HCT116 (cell line): ENCODE measurements around the gene CD2BP2. TPM values are rescaled to one million over a fixed set of nuclear protein-coding genes. Genes with fewer than 3 reads are reported as not detected.
A peak's percentile ranks its signal among the peaks of the same experiment; 100 is the strongest.
"Not testable (repeated sequence)": the region's sequence is repeated elsewhere in the genome, so short reads cannot be mapped to it uniquely, and the experiment has no call there.

Experiments
- ATAC-seq: fragments of 200-7000 bp; cut with Tn5 transposase; 2 replicates; pipeline ENCODE4 v1.9.1; 2020; ENCODE audit warnings: mild to moderate bottlenecking, moderate library complexity
- BruUV-seq: library from RNA; stranded (reverse); fragments of 400-500 nt; replicated peaks from 2 replicates; lab custom pipeline; 2021; lab: Mats Ljungman, UMichigan
- CTCF ChIA-PET: fragments of 300-600 bp; sonication (Branson Sonifier 250); formaldehyde crosslinking; loops from one replicate; lab custom pipeline; 2021; ENCODE audit warnings: antibody characterized with exemption; lab: Charles Lee
- POLR2A ChIA-PET: fragments of 300-600, 350-600 bp; sonication (Branson Sonifier 250); formaldehyde crosslinking; loops from one replicate; lab custom pipeline; 2021; ENCODE audit warnings: antibody characterized with exemption; lab: Charles Lee
- RAD21 ChIA-PET, 2 experiments: fragments of 300-600 bp; sonication (Branson Sonifier 250); formaldehyde crosslinking; loops; one replicate each; lab custom pipeline; 2023; ENCODE audit warnings: low total read pairs in 2 of 2; ENCODE audit not compliant: uncharacterized antibody in 2 of 2, unreplicated experiment in 2 of 2, low non-redundant PET in 1 of 2; lab: Charles Lee
- DNase-seq: peaks from one replicate; pipeline ENCODE4 v3.0.0-alpha.2; 2010; ENCODE audit warnings: low read depth, low spot score
- H2AFZ ChIP-seq: fragments of 200-600 bp; shearing (Covaris generic), sonication (generic); 2 replicates; pipeline ENCODE4 v1.6.1; 2017; ENCODE audit warnings: low read depth, mixed run types, mixed read lengths, antibody characterized with exemption, low read length; ENCODE audit not compliant: poor library complexity, severe bottlenecking
- H3K27ac ChIP-seq: 2 replicates; pipeline ENCODE4 v1.5.1; 2012; ENCODE audit warnings: low read depth, low read length
- H3K27me3 ChIP-seq: fragments of 200-600 bp; sonication (generic); 2 replicates; pipeline ENCODE4 v1.6.1; 2016; ENCODE audit warnings: mixed run types, low read length, mixed read lengths; ENCODE audit not compliant: insufficient read depth
- H3K36me3 ChIP-seq, 2 experiments: fragments of 200-500 bp in 1 of 2; fragments of 200-600 bp in 1 of 2; sonication (Bioruptor generic) in 1 of 2; sonication (generic) in 1 of 2; 2 replicates each; pipeline versions ENCODE4 v1.5.1 to v1.6.1; 2014 to 2016; ENCODE audit warnings: low read length in 2 of 2, inconsistent platforms in 1 of 2, mixed read lengths in 1 of 2, mixed run types in 1 of 2; ENCODE audit not compliant: insufficient read depth in 2 of 2, control insufficient read depth in 1 of 2
- H3K4me1 ChIP-seq, 2 experiments: fragments of 200-600 bp in 1 of 2; sonication (generic) in 1 of 2; 2 replicates each; pipeline versions ENCODE4 v1.5.1 to v1.6.1; 2012 to 2017; ENCODE audit warnings: low read length in 2 of 2, inconsistent platforms in 1 of 2, mild to moderate bottlenecking in 1 of 2, mixed read lengths in 1 of 2, mixed run types in 1 of 2, moderate library complexity in 1 of 2; ENCODE audit not compliant: insufficient read depth in 2 of 2, control insufficient read depth in 1 of 2
- H3K4me2 ChIP-seq: fragments of 200-600 bp; sonication (generic); 2 replicates; pipeline ENCODE4 v1.6.1; 2017; ENCODE audit warnings: mixed run types, low read length, mixed read lengths
- H3K4me3 ChIP-seq, 2 experiments: fragments of 200-600 bp in 1 of 2; sonication (generic) in 1 of 2; replicated peaks in 1 of 2; 2 replicates each; pipeline ENCODE4 v1.5.1; 2011 to 2016; ENCODE audit warnings: low read length in 2 of 2, control low read depth in 1 of 2, low read depth in 1 of 2, mild to moderate bottlenecking in 1 of 2, mixed read lengths in 1 of 2, mixed run types in 1 of 2
- H3K79me2 ChIP-seq: fragments of 200-600 bp; sonication (generic); 2 replicates; pipeline ENCODE4 v1.6.1; 2017; ENCODE audit warnings: mild to moderate bottlenecking, mixed run types, low read length, moderate library complexity, mixed read lengths; ENCODE audit not compliant: insufficient read depth
- H3K9ac ChIP-seq: fragments of 200-600 bp; sonication (generic); 2 replicates; pipeline ENCODE4 v1.6.1; 2016; ENCODE audit warnings: low read length, mixed read lengths
- H3K9me2 ChIP-seq: fragments of 200-600 bp; sonication (generic), shearing (Covaris generic); 2 replicates; pipeline ENCODE4 v1.6.1; 2017; ENCODE audit warnings: mixed run types, mild to moderate bottlenecking, moderate library complexity; ENCODE audit not compliant: insufficient read depth
- H3K9me3 ChIP-seq, 2 experiments: fragments of 200-500 bp in 1 of 2; fragments of 200-600 bp in 1 of 2; sonication (Bioruptor generic) in 1 of 2; sonication (generic) in 1 of 2; 2 replicates each; pipeline ENCODE4 v1.6.1; 2014 to 2017; ENCODE audit warnings: low read length in 2 of 2, mixed read lengths in 2 of 2, inconsistent platforms in 1 of 2, low read depth in 1 of 2, mild to moderate bottlenecking in 1 of 2, mixed run types in 1 of 2, moderate library complexity in 1 of 2; ENCODE audit not compliant: control insufficient read depth in 1 of 2, insufficient read depth in 1 of 2
- H4K20me1 ChIP-seq: fragments of 200-600 bp; sonication (generic), shearing (Covaris generic); 2 replicates; pipeline ENCODE4 v1.6.1; 2017; ENCODE audit warnings: mixed run types, mild to moderate bottlenecking, moderate library complexity; ENCODE audit not compliant: insufficient read depth
- ELF1 ChIP-seq: IDR thresholded peaks from 2 replicates; pipeline ENCODE4 v1.6.1; 2012; ENCODE audit warnings: low read depth, borderline replicate concordance
- POLR2A ChIP-seq: IDR thresholded peaks from 2 replicates; pipeline ENCODE4 v1.7.0; 2011; ENCODE audit warnings: borderline replicate concordance; ENCODE audit not compliant: insufficient read depth, insufficient read length; ENCODE audit errors: extremely low read depth
- POLR2AphosphoS5 ChIP-seq: IDR thresholded peaks from 2 replicates; pipeline ENCODE4 v1.6.1; 2011; ENCODE audit warnings: mild to moderate bottlenecking, low read depth, low read length, moderate library complexity
- ZFX ChIP-seq: fragments of 450-650 bp; IDR thresholded peaks from 2 replicates; pipeline ENCODE4 v1.6.1; 2017
- intact Hi-C: fragments of 100-400 bp; cut with micrococcal nuclease; formaldehyde crosslinking; loops from 2 replicates; pipeline ENCODE4 v1.10.0; 2022
- total RNA-seq: library from RNA; stranded (reverse); gene quantifications from one replicate; pipeline ENCODE4 v1.2.1, GENCODE V29; 2021; ENCODE audit not compliant: unreplicated experiment

Gene CD2BP2
- total RNA-seq, 1 experiment from 2014 or later: 51.8 TPM

- peak overlapping the region; percentile 70 for H3K4me2 ChIP-seq
- H3K4me3 ChIP-seq: peak overlapping the region; percentile 47 to 63
- H3K4me1 ChIP-seq: peaks cover 8 to 10% of the 10 kb centered on the region in 2 experiments; a peak in 3 of 4 replicates
- ChIA-PET POLR2A (interaction anchor here (1.2 to 1.3 kb wide), 2 partner anchors 36 to 73 kb away, joined by 5 read pairs; partner anchors contain the start of genes TBC1D10B and ZNF771), RAD21 (interaction anchor here in 1 of 2 experiments (0.6 kb wide), 1 partner anchor 73 kb away, joined by 5 read pairs; the partner anchor contains the start of gene ZNF771), CTCF (interaction anchor here (1.1 kb wide), 2 partner anchors 35 to 223 kb away, joined by 3 to 4 read pairs; partner anchors contain the start of gene TBC1D10B)
- not testable (repeated sequence) for H2AFZ ChIP-seq, H3K36me3 ChIP-seq, H4K20me1 ChIP-seq, H3K9me2 ChIP-seq, H3K9me3 ChIP-seq, H3K27me3 ChIP-seq
- peak overlapping the region; percentile 92 for H3K27ac ChIP-seq
- DNase-seq: peak; percentile 28
- peak; percentile 85 for ATAC-seq
- peaks cover 11% of the 10 kb centered on the region for H3K79me2 ChIP-seq
- TF ChIP-seq ZFX (peak; percentile 51), POLR2AphosphoS5 (peak; percentile 75), POLR2A (peak; percentile 27), ELF1 (0 out of 2 replicates have a peak, but pooled peaks have one; percentile 21)
- TF ChIP-seq, all 23 proteins: peak for 4; not testable (repeated sequence) for 19
- BruUV-seq, intact Hi-C loops: not testable (repeated sequence)
- peak overlapping the region; percentile 70 for H3K9ac ChIP-seq
Observed at GRCh38 chr16:30335028-30335597, 20.0 kb downstream of the CD2BP2 start.

GRCh38 chr16:30334473-30334989, 20.6 kb downstream of the CD2BP2 start:
- H4K20me1 ChIP-seq, intact Hi-C loops, H3K36me3 ChIP-seq, H3K9me2 ChIP-seq, H2AFZ ChIP-seq, H3K9me3 ChIP-seq, H3K27me3 ChIP-seq, BruUV-seq: not testable (repeated sequence)
- DNase-seq (peak; percentile 53), ATAC-seq (peak; percentile 95)
- peak overlapping the region; percentile 92 for H3K27ac ChIP-seq
- ChIA-PET CTCF (interaction anchor here (1.1 kb wide), 2 partner anchors 36 to 222 kb away, joined by 3 to 4 read pairs; partner anchors contain the start of gene TBC1D10B), POLR2A (interaction anchor here (1.3 kb wide), 1 partner anchor 36 kb away, joined by 5 read pairs; the partner anchor contains the start of gene TBC1D10B), RAD21 (interaction anchor here in 1 of 2 experiments (0.6 kb wide), 1 partner anchor 73 kb away, joined by 5 read pairs; the partner anchor contains the start of gene ZNF771)
- H3K9ac ChIP-seq: peak overlapping the region; percentile 70
- H3K4me2 ChIP-seq: peak overlapping the region; percentile 65
- peak overlapping the region; percentile 49 to 63 for H3K4me3 ChIP-seq
- peak; percentile 55; the same call in 1 of the 2 replicates for TF ChIP-seq ZFX
- peaks cover 11% of the 10 kb centered on the region for H3K79me2 ChIP-seq
- peaks cover 8 to 10% of the 10 kb centered on the region in 2 experiments; a peak in 3 of 4 replicates for H3K4me1 ChIP-seq

- ATAC-seq, CTCF ChIA-PET, H3K9me3 ChIP-seq, H3K4me1 ChIP-seq, intact Hi-C loops, H3K79me2 ChIP-seq, H3K9me2 ChIP-seq, RAD21 ChIA-PET, POLR2A ChIA-PET, H3K4me3 ChIP-seq, H3K4me2 ChIP-seq, H4K20me1 ChIP-seq, BruUV-seq, H3K27me3 ChIP-seq, H3K9ac ChIP-seq, DNase-seq, H3K36me3 ChIP-seq, H3K27ac ChIP-seq, H2AFZ ChIP-seq: not testable (repeated sequence)
Observed at GRCh38 chr16:30324220-30324619, 30.9 kb downstream of the CD2BP2 start.

- CTCF ChIA-PET, BruUV-seq: not testable (repeated sequence)
Observed at GRCh38 chr16:30318647-30319046, 36.5 kb downstream of the CD2BP2 start.

More at GRCh38 chr16:30318647-30319046, 36.5 kb downstream of the CD2BP2 start:
- H3K9me2 ChIP-seq, H3K9ac ChIP-seq, H3K4me3 ChIP-seq, H4K20me1 ChIP-seq, ATAC-seq, H3K27me3 ChIP-seq, RAD21 ChIA-PET, POLR2A ChIA-PET, intact Hi-C loops, H3K27ac ChIP-seq, H3K9me3 ChIP-seq, H3K4me1 ChIP-seq, H3K36me3 ChIP-seq, DNase-seq, H2AFZ ChIP-seq, H3K4me2 ChIP-seq, H3K79me2 ChIP-seq: not testable (repeated sequence)
